NB4 (cell line): ENCODE measurements around the gene GSDMA.

Experiments used
- MYC ChIP-seq: IDR thresholded peaks from 2 replicates; pipeline ENCODE4 v1.6.1; 2011; ENCODE audit warnings: low read depth, low read length
- POLR2A ChIP-seq: IDR thresholded peaks from 2 replicates; pipeline ENCODE4 v1.6.1; 2011; ENCODE audit warnings: mild to moderate bottlenecking; ENCODE audit not compliant: insufficient read length; ENCODE audit errors: extremely low read depth
- TF ChIP-seq, protein P1 (sequence below): IDR thresholded peaks from one replicate; pipeline ENCODE4 v1.5.1; 2012; ENCODE audit warnings: low read depth, low read length

DNA sequence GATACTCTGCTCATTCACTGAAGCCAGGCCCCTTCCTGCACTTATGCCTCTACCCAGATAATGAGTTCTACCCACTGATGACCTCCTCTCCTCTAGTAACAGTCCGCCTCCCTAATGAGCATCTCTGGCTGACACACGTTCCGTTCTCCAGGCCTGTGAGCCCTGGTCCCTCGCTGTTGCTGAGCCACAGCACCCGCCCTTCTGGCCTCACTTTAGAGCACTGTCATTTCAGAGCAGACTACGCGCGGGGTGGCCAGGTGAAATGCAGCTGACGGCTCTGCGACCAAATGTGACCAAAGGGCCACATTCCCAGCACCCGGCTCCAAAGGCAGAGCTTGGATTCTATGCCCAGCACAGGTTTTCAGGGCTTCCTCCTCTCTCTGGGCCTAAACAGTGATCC lies 31.6 kb downstream of the GSDMA start:
- TF ChIP-seq, protein P1, sequence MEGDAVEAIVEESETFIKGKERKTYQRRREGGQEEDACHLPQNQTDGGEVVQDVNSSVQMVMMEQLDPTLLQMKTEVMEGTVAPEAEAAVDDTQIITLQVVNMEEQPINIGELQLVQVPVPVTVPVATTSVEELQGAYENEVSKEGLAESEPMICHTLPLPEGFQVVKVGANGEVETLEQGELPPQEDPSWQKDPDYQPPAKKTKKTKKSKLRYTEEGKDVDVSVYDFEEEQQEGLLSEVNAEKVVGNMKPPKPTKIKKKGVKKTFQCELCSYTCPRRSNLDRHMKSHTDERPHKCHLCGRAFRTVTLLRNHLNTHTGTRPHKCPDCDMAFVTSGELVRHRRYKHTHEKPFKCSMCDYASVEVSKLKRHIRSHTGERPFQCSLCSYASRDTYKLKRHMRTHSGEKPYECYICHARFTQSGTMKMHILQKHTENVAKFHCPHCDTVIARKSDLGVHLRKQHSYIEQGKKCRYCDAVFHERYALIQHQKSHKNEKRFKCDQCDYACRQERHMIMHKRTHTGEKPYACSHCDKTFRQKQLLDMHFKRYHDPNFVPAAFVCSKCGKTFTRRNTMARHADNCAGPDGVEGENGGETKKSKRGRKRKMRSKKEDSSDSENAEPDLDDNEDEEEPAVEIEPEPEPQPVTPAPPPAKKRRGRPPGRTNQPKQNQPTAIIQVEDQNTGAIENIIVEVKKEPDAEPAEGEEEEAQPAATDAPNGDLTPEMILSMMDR, result no peak
- TF ChIP-seq POLR2A (no peak), MYC (no peak)
